Activated CD4-positive, alpha-beta memory T cell treated with anti-CD3 and anti-CD28 coated beads, Interleukin-2, amount 10 ng/mL, durations not matched to agents 7 days and 5 days (primary cell): Measurements from ENCODE around the gene DNAJC27. TPM values are rescaled to one million over a fixed set of nuclear protein-coding genes. Genes with fewer than 3 reads are reported as not detected.

ENCODE experiments used
- CTCF ChIA-PET: fragments of 350-600 bp; sonication (Branson Sonifier 250); formaldehyde crosslinking; loops from one replicate; lab custom pipeline; 2021; ENCODE audit warnings: antibody characterized with exemption, inconsistent platforms; lab: Charles Lee
- POLR2A ChIA-PET: fragments of 350-600 bp; sonication (Branson Sonifier 250); formaldehyde crosslinking; loops from one replicate; lab custom pipeline; 2021; ENCODE audit warnings: antibody characterized with exemption; lab: Charles Lee
- DNase-seq: peaks from one replicate; pipeline ENCODE4 v3.0.0-alpha.2; 2020
- H3K27ac Mint-ChIP-seq: one replicate; pipeline ENCODE4 v1.8.0; 2021; ENCODE audit warnings: mild to moderate bottlenecking, mixed read lengths
- H3K27me3 Mint-ChIP-seq: one replicate; pipeline ENCODE4 v1.8.0; 2021; ENCODE audit warnings: mixed read lengths
- H3K36me3 Mint-ChIP-seq: one replicate; pipeline ENCODE4 v1.8.0; 2021; ENCODE audit warnings: low read depth, mixed read lengths
- H3K4me1 Mint-ChIP-seq: one replicate; pipeline ENCODE4 v1.8.0; 2021; ENCODE audit warnings: mixed read lengths
- H3K4me3 Mint-ChIP-seq: one replicate; pipeline ENCODE4 v1.8.0; 2021; ENCODE audit warnings: mild to moderate bottlenecking, mixed read lengths
- H3K9me3 Mint-ChIP-seq: one replicate; pipeline ENCODE4 v1.8.0; 2021; ENCODE audit warnings: mixed read lengths
- total RNA-seq, 2 experiments: library from RNA; stranded (reverse); gene quantifications; one replicate each; pipeline ENCODE4 v1.2.3, GENCODE V29; 2021

The DNAJC27 gene
- total RNA-seq, 2 experiments from 2014 or later = 7.6 to 8.1 TPM

DNA sequence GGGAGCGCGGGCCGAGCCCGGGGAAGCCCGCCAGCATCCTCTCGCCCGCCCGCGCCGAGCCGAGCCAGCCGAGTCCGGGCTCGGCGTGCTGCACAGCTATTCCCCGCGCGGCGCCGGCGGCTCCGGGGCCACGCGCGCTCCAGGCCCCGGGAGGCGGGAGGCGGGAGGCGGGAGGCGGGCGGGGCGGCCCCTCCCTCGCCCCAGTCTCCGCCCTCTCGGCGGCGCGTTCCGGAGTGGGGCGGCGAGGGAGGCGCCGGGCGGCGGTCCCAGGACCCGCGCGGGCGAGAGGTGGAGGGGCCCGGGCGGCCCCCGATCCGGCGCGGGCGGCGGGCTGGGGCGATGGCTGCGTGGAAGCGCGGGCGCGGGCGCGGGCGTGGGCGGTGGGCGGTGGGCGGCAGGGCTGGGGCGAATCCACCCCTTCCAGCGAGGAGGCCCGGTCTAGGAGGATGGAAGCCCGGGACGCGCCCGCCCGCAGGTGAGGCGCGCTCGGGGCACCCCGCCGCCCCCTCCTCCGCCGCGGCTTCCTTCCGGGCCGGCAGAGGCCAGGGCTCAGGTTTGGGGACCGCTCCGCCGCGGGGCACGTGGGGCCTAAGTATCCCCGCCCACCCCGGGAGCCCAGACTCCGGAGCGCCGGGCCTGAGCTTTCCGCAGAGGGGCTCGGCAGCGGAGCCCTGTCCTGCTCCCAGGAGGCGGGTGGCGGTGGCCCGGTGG is 51.5 kb downstream of the DNAJC27 start, which contains the start of gene ADCY3:
Gene ADCY3, minus strand, starts transcription at position 140 of the 711 bp plus-strand sequence. CDS start 1,250 bp downstream, outside the sequence.
- Mint-ChIP-seq H3K27me3 (no peaks in the 10 kb centered on the region), H3K36me3 (peaks cover 15% of the 10 kb centered on the region), H3K4me1 (peaks cover 39% of the 10 kb centered on the region), H3K4me3 (peak within 1 kb of the TSS; percentile 83), H3K9me3 (no peaks in the 10 kb centered on the region), H3K27ac (peak within 1 kb of the TSS; percentile 72)
- CTCF ChIA-PET = no interaction called here
- DNase-seq = peak; percentile 70
- POLR2A ChIA-PET = interaction anchor here (1.1 to 4.0 kb wide), 3 partner anchors 11 to 128 kb away, joined by 4 to 15 read pairs (median 7); partner anchors contain the start of genes CENPO and PTRHD1

DNA sequence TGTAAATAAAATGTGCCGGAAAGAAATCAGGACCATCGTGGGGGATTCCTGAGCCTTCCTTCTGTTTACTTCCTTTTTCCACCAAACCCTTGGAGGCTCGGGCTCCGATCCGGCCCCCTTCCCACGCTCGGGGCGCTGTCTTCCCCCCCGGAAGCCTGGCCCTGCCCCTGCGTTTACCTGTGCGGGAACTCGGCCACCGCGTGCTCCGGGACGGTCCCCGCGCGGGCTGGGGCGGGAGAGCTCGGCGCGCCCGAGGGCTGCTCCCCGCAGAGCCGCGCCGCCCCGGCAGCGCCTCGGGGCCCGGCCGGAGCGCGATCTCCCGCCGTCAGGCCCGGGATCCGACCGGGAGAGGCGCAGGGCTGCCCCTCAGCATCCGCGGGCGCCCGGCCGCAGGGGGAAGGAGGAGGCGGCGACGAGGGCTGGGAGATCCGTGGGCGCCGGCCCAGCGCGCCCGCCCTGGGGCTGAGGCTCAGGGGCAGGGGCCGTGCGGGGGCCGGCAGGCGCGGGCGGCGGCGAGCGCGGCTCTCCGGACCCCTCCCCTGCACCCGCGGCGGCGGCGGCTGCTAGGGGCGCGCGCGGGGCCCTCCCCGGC is 52.2 kb downstream of the DNAJC27 start:
- H3K27me3 Mint-ChIP-seq = no peaks in the 10 kb centered on the region
- peaks cover 20% of the 10 kb centered on the region for H3K36me3 Mint-ChIP-seq
- POLR2A ChIA-PET = interaction anchor here (0.6 to 4.0 kb wide), 8 partner anchors 11 to 604 kb away, joined by 3 to 15 read pairs (median 4); partner anchors contain the start of genes CENPO and PTRHD1
- no peaks in the 10 kb centered on the region for H3K9me3 Mint-ChIP-seq
- H3K4me3 Mint-ChIP-seq = peak overlapping the region; percentile 83
- H3K4me1 Mint-ChIP-seq = peaks cover 45% of the 10 kb centered on the region
- CTCF ChIA-PET = no interaction called here
- peak overlapping the region; percentile 72 for H3K27ac Mint-ChIP-seq
- peak; percentile 26 for DNase-seq

DNA sequence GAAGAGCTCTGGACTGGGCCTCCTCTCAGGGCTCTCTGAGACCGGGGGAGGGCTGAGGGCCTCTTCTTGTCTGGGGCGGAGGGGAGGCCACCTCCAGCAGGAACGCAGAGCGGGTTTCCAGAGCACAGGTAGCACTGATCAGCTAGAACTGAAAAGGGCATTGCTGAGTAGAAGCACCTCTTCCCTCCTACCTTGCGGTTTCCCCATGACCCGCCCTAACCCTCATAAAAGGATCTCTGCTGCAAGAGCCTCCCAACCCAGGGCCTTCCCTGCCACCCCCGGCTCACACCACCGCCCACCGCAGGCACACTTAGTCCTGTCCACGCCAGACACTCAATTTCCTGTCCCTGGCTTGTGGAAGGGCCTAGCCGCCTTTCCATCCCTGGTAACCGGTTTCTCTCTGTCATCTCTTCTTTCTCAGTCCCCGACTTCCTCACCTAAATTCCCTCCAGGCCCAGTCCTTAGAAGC is 52.7 kb downstream of the DNAJC27 start:
- Mint-ChIP-seq H3K9me3 (no peaks in the 10 kb centered on the region), H3K27me3 (no peaks in the 10 kb centered on the region), H3K4me3 (peak overlapping the region; percentile 83), H3K4me1 (peaks cover 47% of the 10 kb centered on the region), H3K36me3 (peaks cover 22% of the 10 kb centered on the region), H3K27ac (peak overlapping the region; percentile 72)
- ChIA-PET CTCF (no interaction called here), POLR2A (interaction anchor here (0.6 to 4.0 kb wide), 8 partner anchors 25 to 605 kb away, joined by 3 to 15 read pairs (median 3); partner anchors contain the start of genes CENPO and PTRHD1)
- peak; percentile 69 for DNase-seq

DNA sequence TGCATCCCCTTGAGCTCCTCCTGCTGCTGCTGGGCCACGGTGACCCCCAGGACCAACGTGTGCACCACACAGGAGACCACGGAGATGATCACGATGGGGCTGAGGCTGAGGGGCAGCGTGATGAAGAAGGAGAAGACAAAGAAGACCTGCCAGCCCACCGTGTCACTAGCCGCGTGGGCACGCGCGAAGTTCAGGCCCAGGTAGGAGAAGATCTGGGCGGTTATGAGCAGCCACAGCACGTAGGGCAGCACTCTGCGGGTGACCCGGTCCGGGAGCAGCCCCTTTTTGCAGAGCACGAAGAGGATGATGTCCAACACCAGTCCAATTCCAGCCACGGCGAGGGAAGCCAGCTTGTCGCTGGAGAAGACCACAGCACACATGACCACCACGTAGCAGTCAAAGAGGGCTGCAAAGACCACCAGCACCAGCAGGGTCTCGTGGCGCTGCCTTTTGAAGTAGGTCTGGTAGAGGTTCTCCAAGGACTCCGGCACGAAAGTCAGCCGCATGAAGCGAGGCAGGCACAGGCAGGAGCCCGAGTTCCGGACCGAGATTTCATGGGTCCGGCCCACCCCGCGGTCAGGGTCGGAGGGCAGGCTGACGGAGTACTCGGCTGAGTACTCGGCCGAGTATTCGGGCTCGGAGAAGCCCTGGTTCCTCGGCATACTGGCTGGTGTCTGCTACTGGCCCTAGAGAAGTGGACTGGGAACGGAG is 53.3 kb downstream of the DNAJC27 start:
- ChIA-PET POLR2A (interaction anchor here (0.6 to 4.0 kb wide), 7 partner anchors 12 to 606 kb away, joined by 3 to 15 read pairs (median 4); partner anchors contain the start of genes CENPO and PTRHD1), CTCF (no interaction called here)
- H3K36me3 Mint-ChIP-seq = peaks cover 22% of the 10 kb centered on the region
- no peaks in the 10 kb centered on the region for H3K9me3 Mint-ChIP-seq
- H3K4me3 Mint-ChIP-seq = peak overlapping the region; percentile 83
- H3K27ac Mint-ChIP-seq = peak overlapping the region; percentile 72
- DNase-seq = no peak
- no peaks in the 10 kb centered on the region for H3K27me3 Mint-ChIP-seq
- H3K4me1 Mint-ChIP-seq = peaks cover 50% of the 10 kb centered on the region

DNA sequence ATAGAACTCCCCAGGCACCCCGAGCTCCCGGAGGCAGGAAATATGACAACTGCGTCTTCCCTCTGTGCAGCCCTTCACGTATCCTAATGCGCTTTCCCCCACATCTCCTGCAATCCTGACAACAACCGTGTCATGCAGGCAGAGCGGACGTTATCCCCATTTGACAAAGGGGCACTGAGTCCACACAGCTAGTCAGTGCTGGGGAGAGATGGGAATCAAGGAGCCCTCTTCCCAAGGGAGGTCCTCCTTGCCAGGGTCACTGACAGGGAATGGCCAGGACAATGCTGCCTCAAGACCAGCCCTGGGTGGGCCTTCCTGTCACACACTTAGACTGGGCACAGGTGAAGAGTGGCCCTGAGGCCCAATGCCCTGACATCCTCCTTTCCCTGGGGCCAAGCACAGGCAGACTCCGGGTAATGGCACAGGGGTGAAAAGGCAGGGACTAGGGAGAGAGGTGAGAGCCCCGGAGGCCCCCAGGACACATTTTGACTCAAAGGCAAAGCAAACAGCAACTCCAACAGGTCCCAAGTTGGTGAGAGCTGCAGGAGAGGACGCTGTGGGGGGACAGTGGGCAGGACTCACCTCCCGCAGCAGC is 53.9 kb downstream of the DNAJC27 start:
- Mint-ChIP-seq H3K4me3 (peak overlapping the region; percentile 60), H3K36me3 (peaks cover 27% of the 10 kb centered on the region), H3K27ac (peak overlapping the region; percentile 21), H3K9me3 (no peaks in the 10 kb centered on the region), H3K4me1 (peaks cover 50% of the 10 kb centered on the region), H3K27me3 (no peaks in the 10 kb centered on the region)
- no peak for DNase-seq
- ChIA-PET POLR2A (interaction anchor here (1.4 to 4.0 kb wide), 3 partner anchors 12 to 125 kb away, joined by 3 to 15 read pairs (median 4); partner anchors contain the start of genes CENPO and PTRHD1), CTCF (interaction anchor here (0.6 kb wide), 1 partner anchor 165 kb away, joined by 3 read pairs; no protein-coding TSS in a partner anchor)

DNA sequence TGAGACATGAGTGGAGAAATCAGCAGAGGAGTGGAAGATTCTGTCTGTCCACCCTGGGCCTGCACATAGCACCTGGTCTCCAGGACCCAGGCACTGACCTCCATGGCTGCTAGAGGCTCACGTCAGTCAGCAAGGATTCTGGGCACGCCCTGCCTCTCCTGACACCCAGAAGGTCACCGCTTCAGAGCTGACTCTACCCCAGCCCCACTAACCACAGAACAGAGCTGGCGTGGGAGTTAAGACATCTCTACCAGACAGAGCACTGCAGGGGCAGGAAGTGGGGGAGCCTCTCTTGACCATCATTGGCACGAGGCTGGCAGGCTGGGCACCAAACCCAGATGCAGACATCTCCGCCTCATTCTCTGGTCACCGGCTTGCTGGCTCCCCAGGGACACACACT is 54.7 kb downstream of the DNAJC27 start:
- POLR2A ChIA-PET = interaction anchor here (1.6 kb wide), 1 partner anchor 11 kb away, joined by 4 read pairs; no protein-coding TSS in a partner anchor
- H3K4me1 Mint-ChIP-seq = peaks cover 51% of the 10 kb centered on the region
- peak overlapping the region; percentile 54 for H3K27ac Mint-ChIP-seq
- no peaks in the 10 kb centered on the region for H3K27me3 Mint-ChIP-seq
- peaks cover 32% of the 10 kb centered on the region for H3K36me3 Mint-ChIP-seq
- DNase-seq = no peak
- CTCF ChIA-PET = interaction anchor here (0.6 to 1.0 kb wide), 2 partner anchors 9 to 164 kb away, joined by 3 read pairs; no protein-coding TSS in a partner anchor
- peak overlapping the region; percentile 18 for H3K4me3 Mint-ChIP-seq
- H3K9me3 Mint-ChIP-seq = no peaks in the 10 kb centered on the region

DNA sequence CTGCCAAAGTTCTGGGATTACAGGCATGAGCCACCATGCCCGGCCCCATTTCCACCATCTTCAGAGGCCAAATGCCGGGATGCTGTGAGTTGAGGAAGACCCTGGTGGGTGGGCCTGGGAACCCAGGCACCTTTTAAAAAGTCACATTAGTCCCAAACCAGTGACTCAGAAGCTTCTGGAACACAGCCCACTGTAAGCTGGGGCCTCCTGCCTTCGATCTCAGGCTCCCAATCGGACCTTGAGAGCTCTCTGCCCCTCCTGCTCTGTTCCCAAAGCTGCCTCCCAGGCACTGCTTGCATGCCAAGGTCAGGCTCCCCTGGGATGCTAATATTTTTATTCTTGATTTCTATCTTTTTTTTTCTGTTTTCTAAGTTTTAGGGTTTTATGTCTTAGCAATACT is 56.0 kb downstream of the DNAJC27 start:
- H3K27me3 Mint-ChIP-seq = no peaks in the 10 kb centered on the region
- no peak overlapping the region for H3K4me3 Mint-ChIP-seq
- H3K4me1 Mint-ChIP-seq = peaks cover 47% of the 10 kb centered on the region
- CTCF ChIA-PET = interaction anchor here (1.0 to 1.3 kb wide), 2 partner anchors 13 to 32 kb away, joined by 3 to 4 read pairs; no protein-coding TSS in a partner anchor
- H3K36me3 Mint-ChIP-seq = peaks cover 36% of the 10 kb centered on the region
- H3K27ac Mint-ChIP-seq = no peak overlapping the region
- H3K9me3 Mint-ChIP-seq = no peaks in the 10 kb centered on the region
- no peak for DNase-seq
- POLR2A ChIA-PET = no interaction called here

DNA sequence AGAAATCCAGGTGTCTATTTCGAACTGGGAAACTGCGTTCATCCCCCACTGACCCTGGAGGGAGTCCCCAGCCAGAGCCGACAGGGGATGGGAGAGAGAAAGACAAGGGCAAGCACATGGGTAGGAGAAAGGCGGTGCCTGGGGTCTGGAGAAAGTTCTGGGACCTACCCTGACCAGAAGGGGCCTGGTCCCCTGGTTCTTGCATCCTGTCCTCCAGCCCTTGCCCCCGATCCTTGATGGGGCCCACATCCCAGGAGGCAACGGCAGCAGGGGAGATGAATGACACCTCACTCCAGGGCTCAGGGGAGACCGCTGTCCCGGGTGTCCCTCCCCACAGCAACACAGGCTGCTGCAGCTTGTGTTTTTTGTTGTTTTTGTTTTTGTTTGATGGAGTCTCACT is 56.6 kb downstream of the DNAJC27 start:
- no peak for DNase-seq
- POLR2A ChIA-PET = no interaction called here
- CTCF ChIA-PET = interaction anchor here (1.3 kb wide), 1 partner anchor 32 kb away, joined by 4 read pairs; no protein-coding TSS in a partner anchor
- Mint-ChIP-seq H3K9me3 (no peaks in the 10 kb centered on the region), H3K4me1 (peaks cover 44% of the 10 kb centered on the region), H3K27me3 (no peaks in the 10 kb centered on the region), H3K27ac (no peak overlapping the region), H3K4me3 (no peak overlapping the region), H3K36me3 (peaks cover 41% of the 10 kb centered on the region)

DNA sequence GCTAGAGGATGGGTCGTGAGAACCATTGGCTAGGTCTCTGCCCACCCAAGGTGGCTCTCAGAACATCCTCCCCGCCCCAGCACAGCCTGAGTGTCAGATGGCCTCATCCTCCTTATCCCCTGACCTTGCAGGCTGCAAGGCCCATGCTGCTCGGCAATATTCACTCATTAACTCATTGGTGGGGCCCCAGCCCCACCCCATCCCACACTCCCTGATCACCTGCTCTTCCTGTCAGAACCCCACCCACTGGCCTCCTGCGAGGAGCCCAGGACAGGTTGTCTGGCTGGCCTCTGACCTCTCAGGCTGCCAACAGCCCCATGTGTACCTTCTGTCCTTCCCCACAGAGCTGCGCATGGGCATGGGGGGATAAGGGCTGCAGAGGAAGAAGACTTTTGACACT is 57.0 kb downstream of the DNAJC27 start:
- no peak for DNase-seq
- POLR2A ChIA-PET = no interaction called here
- no peaks in the 10 kb centered on the region for H3K9me3 Mint-ChIP-seq
- no peak overlapping the region for H3K27ac Mint-ChIP-seq
- CTCF ChIA-PET = no interaction called here
- peaks cover 46% of the 10 kb centered on the region for H3K36me3 Mint-ChIP-seq
- no peak overlapping the region for H3K4me3 Mint-ChIP-seq
- no peaks in the 10 kb centered on the region for H3K27me3 Mint-ChIP-seq
- peaks cover 44% of the 10 kb centered on the region for H3K4me1 Mint-ChIP-seq

DNA sequence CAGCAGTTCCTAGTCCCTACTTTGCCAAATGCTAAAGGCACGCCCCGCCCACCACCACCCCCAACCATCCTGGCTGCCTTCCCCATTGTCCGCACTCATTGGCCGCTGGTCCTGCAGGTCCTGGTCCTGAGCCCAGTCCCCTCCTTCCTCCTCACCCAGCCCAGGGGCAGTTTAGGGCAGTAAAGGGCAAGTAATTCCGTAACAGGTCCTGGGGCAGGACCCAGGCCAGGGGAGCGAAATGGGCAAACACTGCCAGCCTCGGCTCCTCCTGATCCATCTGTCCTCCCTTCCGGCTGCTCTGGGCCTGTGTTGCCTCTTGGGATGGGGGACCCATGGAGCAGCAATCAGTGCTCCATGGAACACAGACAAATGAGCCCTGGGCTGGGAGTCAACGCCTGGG is 57.8 kb downstream of the DNAJC27 start:
- DNase-seq = no peak
- H3K27me3 Mint-ChIP-seq = no peaks in the 10 kb centered on the region
- CTCF ChIA-PET = no interaction called here
- H3K27ac Mint-ChIP-seq = no peak overlapping the region
- H3K9me3 Mint-ChIP-seq = no peaks in the 10 kb centered on the region
- peaks cover 51% of the 10 kb centered on the region for H3K36me3 Mint-ChIP-seq
- POLR2A ChIA-PET = no interaction called here
- H3K4me3 Mint-ChIP-seq = no peak overlapping the region
- peaks cover 42% of the 10 kb centered on the region for H3K4me1 Mint-ChIP-seq

DNA sequence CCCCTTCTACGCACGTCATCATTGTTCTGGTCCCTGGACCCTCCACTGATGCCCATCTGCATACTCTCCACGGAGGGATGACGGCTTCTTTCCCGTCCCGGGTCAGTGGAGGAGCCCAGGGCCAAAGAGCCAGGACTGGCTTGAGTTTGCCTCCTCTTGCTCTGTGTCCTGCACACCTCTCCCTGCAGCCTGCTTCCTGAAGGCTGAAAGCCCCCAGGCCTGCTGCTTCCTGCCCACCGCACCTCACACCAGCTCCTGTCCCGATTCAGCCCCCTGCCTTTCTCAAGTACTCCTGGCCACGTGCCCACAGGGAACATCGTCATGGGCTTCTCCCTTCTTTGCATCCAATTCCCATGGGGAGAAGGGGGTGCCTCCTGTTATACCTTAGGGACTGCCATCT is 58.8 kb downstream of the DNAJC27 start:
- DNase-seq = no peak
- H3K4me3 Mint-ChIP-seq = no peak overlapping the region
- peaks cover 36% of the 10 kb centered on the region for H3K4me1 Mint-ChIP-seq
- no peaks in the 10 kb centered on the region for H3K9me3 Mint-ChIP-seq
- CTCF ChIA-PET = no interaction called here
- H3K27me3 Mint-ChIP-seq = no peaks in the 10 kb centered on the region
- peaks cover 56% of the 10 kb centered on the region for H3K36me3 Mint-ChIP-seq
- POLR2A ChIA-PET = no interaction called here
- no peak overlapping the region for H3K27ac Mint-ChIP-seq

DNA sequence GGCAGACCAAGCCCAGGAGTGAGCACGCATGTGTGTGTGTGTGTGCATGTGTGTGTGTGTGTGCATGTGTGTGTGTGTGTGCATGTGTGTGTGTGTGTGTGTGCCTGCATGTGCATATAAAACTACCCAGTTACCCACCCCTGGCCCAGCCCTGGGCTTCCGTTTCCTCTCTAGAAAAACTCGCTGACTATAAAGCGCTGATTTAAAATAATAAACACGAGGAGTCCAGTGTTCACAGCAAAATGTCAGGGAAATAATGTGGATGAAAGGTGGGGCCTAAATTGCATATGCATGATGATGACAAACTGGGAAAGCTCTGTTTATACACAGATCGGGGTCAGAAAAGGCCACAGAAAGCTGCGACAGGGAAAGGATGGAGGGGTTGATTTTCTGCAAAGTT is 59.2 kb downstream of the DNAJC27 start:
- POLR2A ChIA-PET = no interaction called here
- no peak overlapping the region for H3K4me3 Mint-ChIP-seq
- CTCF ChIA-PET = no interaction called here
- DNase-seq = no peak
- peaks cover 31% of the 10 kb centered on the region for H3K4me1 Mint-ChIP-seq
- H3K36me3 Mint-ChIP-seq = peaks cover 52% of the 10 kb centered on the region
- no peaks in the 10 kb centered on the region for H3K9me3 Mint-ChIP-seq
- no peaks in the 10 kb centered on the region for H3K27me3 Mint-ChIP-seq
- no peak overlapping the region for H3K27ac Mint-ChIP-seq
